ENCODE data around the gene PTPN2.

- TF ChIP-seq CTCF (IDR thresholded peaks at IDR 0.05) (no peak), POLR2A (IDR thresholded peaks at IDR 0.05) (no peak)
Measured at GRCh38 chr18:12749121-12749520, 134.9 kb downstream of the PTPN2 start.
